WERI-Rb-1 (cell line): ENCODE results near the gene WWTR1.

Source experiments
- DNase-seq: peaks from one replicate; pipeline ENCODE4 v3.0.0-alpha.2; 2020
- H3K27ac ChIP-seq: fragments of 250-450 bp; sonication (Bioruptor Pico); 2 replicates; pipeline ENCODE4 v1.5.1; 2020; ENCODE audit warnings: mild to moderate bottlenecking, moderate library complexity
- H3K27me3 ChIP-seq: fragments of 250-450 bp; sonication (Bioruptor Pico); 2 replicates; pipeline ENCODE4 v1.5.1; 2021; ENCODE audit warnings: mild to moderate bottlenecking, low read depth, moderate library complexity; ENCODE audit not compliant: insufficient read depth, severe bottlenecking
- H3K36me3 ChIP-seq: fragments of 250-450 bp; sonication (Bioruptor Pico); 2 replicates; pipeline ENCODE4 v1.5.1; 2020; ENCODE audit warnings: mild to moderate bottlenecking, moderate library complexity
- H3K4me3 ChIP-seq: 2 replicates; pipeline ENCODE4 v1.5.1; 2011; ENCODE audit warnings: low read depth, mild to moderate bottlenecking, control low read depth, low read length
- H3K9me3 ChIP-seq: fragments of 250-450 bp; sonication (Bioruptor Pico); 2 replicates; pipeline ENCODE4 v1.5.1; 2021; ENCODE audit warnings: mild to moderate bottlenecking, moderate library complexity; ENCODE audit not compliant: severe bottlenecking
- CTCF ChIP-seq: IDR thresholded peaks from 2 replicates; pipeline ENCODE4 v1.5.1; 2011; ENCODE audit warnings: low read depth, mild to moderate bottlenecking, control low read depth, inconsistent platforms, low read length

Gene WWTR1

GRCh38 chr3:149559525-149559924, 98.3 kb downstream of the WWTR1 start:
- H3K9me3 ChIP-seq, result no peaks in the 10 kb centered on the region
- DNase-seq, result no peak
- no peak overlapping the region for H3K4me3 ChIP-seq
- no peak overlapping the region for H3K27ac ChIP-seq
- no peaks in the 10 kb centered on the region for H3K27me3 ChIP-seq
- no peaks in the 10 kb centered on the region for H3K36me3 ChIP-seq
- TF ChIP-seq CTCF, result no peak

- Histone ChIP-seq H3K9me3 (no peaks in the 10 kb centered on the region), H3K27ac (no peak overlapping the region), H3K27me3 (no peaks in the 10 kb centered on the region), H3K4me3 (no peak overlapping the region), H3K36me3 (no peaks in the 10 kb centered on the region)
- TF ChIP-seq CTCF, result no peak
- no peak for DNase-seq
Measured at GRCh38 chr3:149555927-149556326, 101.9 kb downstream of the WWTR1 start.

GRCh38 chr3:149554826-149555225, 103.0 kb downstream of the WWTR1 start:
- no peak for TF ChIP-seq CTCF
- H3K4me3 ChIP-seq, result no peak overlapping the region
- no peak overlapping the region for H3K27ac ChIP-seq
- no peaks in the 10 kb centered on the region for H3K9me3 ChIP-seq
- H3K36me3 ChIP-seq, result no peaks in the 10 kb centered on the region
- DNase-seq, result no peak
- H3K27me3 ChIP-seq, result no peaks in the 10 kb centered on the region

- Histone ChIP-seq H3K9me3 (no peaks in the 10 kb centered on the region), H3K4me3 (no peak overlapping the region), H3K27ac (no peak overlapping the region), H3K27me3 (no peaks in the 10 kb centered on the region), H3K36me3 (no peaks in the 10 kb centered on the region)
- DNase-seq, result no peak
- TF ChIP-seq CTCF, result no peak
Measured at GRCh38 chr3:149553781-149554451, 103.9 kb downstream of the WWTR1 start.

GRCh38 chr3:149552700-149553099, 105.1 kb downstream of the WWTR1 start:
- Histone ChIP-seq H3K4me3 (no peak overlapping the region), H3K27ac (no peak overlapping the region), H3K27me3 (no peaks in the 10 kb centered on the region), H3K9me3 (no peaks in the 10 kb centered on the region), H3K36me3 (no peaks in the 10 kb centered on the region)
- no peak for DNase-seq
- TF ChIP-seq CTCF, result no peak

- Histone ChIP-seq H3K4me3 (no peak overlapping the region), H3K36me3 (no peaks in the 10 kb centered on the region), H3K9me3 (no peaks in the 10 kb centered on the region), H3K27me3 (no peaks in the 10 kb centered on the region), H3K27ac (no peak overlapping the region)
- DNase-seq, result no peak
- TF ChIP-seq CTCF, result no peak
Measured at GRCh38 chr3:149551500-149551899, 106.3 kb downstream of the WWTR1 start.
